IMR-90 (cell line): ENCODE data around the gene PDCD11. TPM values are rescaled to one million over a fixed set of nuclear protein-coding genes. Genes with fewer than 3 reads are reported as not detected.

Experiments
- ATAC-seq: fragments of 200-7000 bp; cut with Tn5 transposase; 2 replicates; pipeline ENCODE4 v1.9.1; 2020; ENCODE audit warnings: low read depth, mild to moderate bottlenecking, moderate library complexity
- BruUV-seq: library from RNA; stranded (reverse); fragments of 400-500 nt; replicated peaks from 2 replicates; lab custom pipeline; 2021; lab: Mats Ljungman, UMichigan
- CTCF ChIA-PET: fragments of 300-600 bp; formaldehyde crosslinking; extraction: SDS; loops from one replicate; lab custom pipeline; 2021; ENCODE audit warnings: antibody characterized with exemption; lab: Yijun Ruan, JAX
- POLR2A ChIA-PET: fragments of 300-600 bp; sonication (Branson Sonifier 250); formaldehyde crosslinking; loops from one replicate; lab custom pipeline; 2022; ENCODE audit warnings: antibody characterized with exemption; ENCODE audit not compliant: unreplicated experiment; lab: Charles Lee
- DNase-seq: peaks from one replicate; pipeline ENCODE4 v3.0.0; 2013
- H2AFZ ChIP-seq: replicated peaks from 2 replicates; pipeline ENCODE3; 2013; ENCODE audit warnings: low read length, mild to moderate bottlenecking; ENCODE audit not compliant: poor library complexity
- H2AK5ac ChIP-seq: 2 replicates; pipeline ENCODE4 v1.6.1; 2013; ENCODE audit warnings: low read depth, low read length, inconsistent platforms
- H2AK9ac ChIP-seq: replicated peaks from 2 replicates; pipeline ENCODE3; 2013; ENCODE audit warnings: mild to moderate bottlenecking, low read depth, low read length, moderate library complexity; ENCODE audit not compliant: poor library complexity
- H2BK120ac ChIP-seq: 2 replicates; pipeline ENCODE4 v1.6.1; 2013; ENCODE audit warnings: low read depth, low read length, inconsistent platforms
- H2BK15ac ChIP-seq: 3 replicates; pipeline ENCODE4 v1.6.1; 2013; ENCODE audit warnings: low read depth, low read length, inconsistent platforms
- H2BK20ac ChIP-seq: 2 replicates; pipeline ENCODE4 v1.6.1; 2013; ENCODE audit warnings: low read depth, mild to moderate bottlenecking, inconsistent platforms, low read length, moderate library complexity
- H2BK5ac ChIP-seq: 2 replicates; pipeline ENCODE4 v1.6.1; 2013; ENCODE audit warnings: mild to moderate bottlenecking, low read depth, low read length, inconsistent platforms; ENCODE audit not compliant: poor library complexity, severe bottlenecking
- H3K14ac ChIP-seq: replicated peaks from 2 replicates; pipeline ENCODE4 v1.6.1; 2013; ENCODE audit warnings: low read depth, low read length, inconsistent platforms
- H3K18ac ChIP-seq: 2 replicates; pipeline ENCODE4 v1.6.1; 2013; ENCODE audit warnings: low read depth, low read length, control low read depth
- H3K23ac ChIP-seq: 2 replicates; pipeline ENCODE4 v1.6.1; 2013; ENCODE audit warnings: low read depth, low read length, inconsistent platforms
- H3K27ac ChIP-seq: 2 replicates; pipeline ENCODE4 v1.5.1; 2013; ENCODE audit warnings: mild to moderate bottlenecking, control low read depth, low read length; ENCODE audit not compliant: insufficient read depth
- H3K27me3 ChIP-seq: 2 replicates; pipeline ENCODE4 v1.6.1; 2013; ENCODE audit warnings: low read length; ENCODE audit not compliant: control insufficient read depth, insufficient read depth
- H3K36me3 ChIP-seq: 2 replicates; pipeline ENCODE4 v1.6.1; 2013; ENCODE audit warnings: low read length, mixed read lengths; ENCODE audit not compliant: control insufficient read depth, insufficient read depth
- H3K4ac ChIP-seq: 2 replicates; pipeline ENCODE4 v1.6.1; 2013; ENCODE audit warnings: low read depth, low read length, inconsistent platforms
- H3K4me1 ChIP-seq: 2 replicates; pipeline ENCODE4 v1.6.1; 2013; ENCODE audit warnings: low read length, mixed read lengths; ENCODE audit not compliant: control insufficient read depth, insufficient read depth
- H3K4me2 ChIP-seq: 2 replicates; pipeline ENCODE4 v1.6.1; 2013; ENCODE audit warnings: low read depth, mild to moderate bottlenecking, control low read depth, low read length, moderate library complexity
- H3K4me3 ChIP-seq: 2 replicates; pipeline ENCODE4 v1.5.1; 2013; ENCODE audit warnings: low read depth, mild to moderate bottlenecking, control low read depth, low read length, moderate library complexity; ENCODE audit not compliant: insufficient read depth
- H3K56ac ChIP-seq: 2 replicates; pipeline ENCODE4 v1.6.1; 2013; ENCODE audit warnings: low read length, inconsistent platforms; ENCODE audit not compliant: insufficient read depth; ENCODE audit errors: extremely low read depth
- H3K79me1 ChIP-seq, 2 experiments: 2 replicates each; pipeline ENCODE4 v1.6.1; 2013; ENCODE audit warnings: low read length in 2 of 2, inconsistent platforms in 1 of 2, low read depth in 1 of 2
- H3K9ac ChIP-seq: 2 replicates; pipeline ENCODE4 v1.6.1; 2013; ENCODE audit warnings: low read depth, low read length, control low read depth
- H3K9me1 ChIP-seq: 2 replicates; pipeline ENCODE4 v1.6.1; 2013; ENCODE audit warnings: low read length, inconsistent platforms; ENCODE audit not compliant: insufficient read depth
- H3K9me3 ChIP-seq: 2 replicates; pipeline ENCODE4 v1.6.1; 2013; ENCODE audit warnings: low read length; ENCODE audit not compliant: control insufficient read depth, insufficient read depth
- H4K20me1 ChIP-seq: 2 replicates; pipeline ENCODE4 v1.6.1; 2013; ENCODE audit warnings: low read length, inconsistent platforms; ENCODE audit not compliant: insufficient read depth
- H4K5ac ChIP-seq: 2 replicates; pipeline ENCODE4 v1.6.1; 2013; ENCODE audit warnings: mild to moderate bottlenecking, low read depth, low read length, control low read depth
- H4K8ac ChIP-seq, 2 experiments: 2 replicates each; pipeline ENCODE4 v1.6.1; 2013; ENCODE audit warnings: low read depth in 2 of 2, low read length in 2 of 2, control low read depth in 1 of 2, inconsistent platforms in 1 of 2
- H4K91ac ChIP-seq: 2 replicates; pipeline ENCODE4 v1.6.1; 2013; ENCODE audit warnings: low read depth, low read length, inconsistent platforms; ENCODE audit not compliant: insufficient read depth
- CEBPB ChIP-seq: IDR thresholded peaks from 2 replicates; pipeline ENCODE4 v1.6.1; 2012; ENCODE audit warnings: low read depth, low read length, improper control_type of control experiment
- CHD1 ChIP-seq: IDR thresholded peaks from 2 replicates; pipeline ENCODE4 v1.6.1; 2012; ENCODE audit warnings: low read depth, low read length, improper control_type of control experiment
- FOS ChIP-seq: fragments of 150-350 bp; IDR thresholded peaks from 2 replicates; pipeline ENCODE4 v1.6.1; 2016; ENCODE audit warnings: low read depth, low read length
- MAFK ChIP-seq: IDR thresholded peaks from 2 replicates; pipeline ENCODE4 v1.6.1; 2012; ENCODE audit warnings: low read depth, low read length, improper control_type of control experiment
- MAZ ChIP-seq: IDR thresholded peaks from 2 replicates; pipeline ENCODE4 v1.6.1; 2012; ENCODE audit warnings: low read depth, mild to moderate bottlenecking, low read length, improper control_type of control experiment, moderate library complexity, borderline replicate concordance
- MXI1 ChIP-seq: IDR thresholded peaks from 2 replicates; pipeline ENCODE4 v1.6.1; 2012; ENCODE audit warnings: low read depth, mild to moderate bottlenecking, low read length, moderate library complexity, borderline replicate concordance
- NFE2L2 ChIP-seq: fragments of 150-350 bp; IDR thresholded peaks from 2 replicates; pipeline ENCODE4 v1.6.1; 2016; ENCODE audit warnings: low read depth, mild to moderate bottlenecking, low read length
- POLR2A ChIP-seq: IDR thresholded peaks from 2 replicates; pipeline ENCODE4 v1.6.1; 2012; ENCODE audit warnings: mild to moderate bottlenecking, low read depth, low read length
- RCOR1 ChIP-seq: IDR thresholded peaks from 2 replicates; pipeline ENCODE4 v1.6.1; 2012; ENCODE audit warnings: mild to moderate bottlenecking, low read length, improper control_type of control experiment; ENCODE audit not compliant: insufficient replicate concordance
- RFX5 ChIP-seq: IDR thresholded peaks from 2 replicates; pipeline ENCODE4 v1.8.0; 2012; ENCODE audit warnings: low read depth, mild to moderate bottlenecking, low read length, moderate library complexity
- SMC3 ChIP-seq: fragments of 150-350 bp; IDR thresholded peaks from 2 replicates; pipeline ENCODE4 v1.6.1; 2016; ENCODE audit warnings: low read depth, mild to moderate bottlenecking, antibody characterized with exemption, low read length, moderate library complexity
- WGBS, 2 experiments: methylation state at CpG; one replicate each; pipeline versions ENCODE4 v1.1.5 to v1.1.7; 2013; ENCODE audit warnings: missing lambda C conversion rate in 2 of 2; ENCODE audit not compliant: insufficient read length in 1 of 2; ENCODE audit errors: extremely low coverage in 2 of 2; 5-methylcytosine and 5-hydroxymethylcytosine counted together
- dilution Hi-C: fragments of 300-500 bp; cut with HindIII; formaldehyde crosslinking; loops from one replicate; pipeline ENCODE4 v1.14.3; 2018; ENCODE audit warnings: low sequenced_read_pairs; ENCODE audit not compliant: unreplicated experiment
- in situ Hi-C: fragments of 300-500 bp; cut with MboI; formaldehyde crosslinking; loops from 3 replicates; pipeline ENCODE4 v1.14.3; 2019; ENCODE audit warnings: low sequenced_read_pairs, inconsistent platforms, mixed read lengths
- intact Hi-C: fragments of 100-400 bp; cut with micrococcal nuclease; formaldehyde crosslinking; loops from 2 replicates; pipeline ENCODE4 v1.10.0; 2022
- polyA plus RNA-seq, 3 experiments: library from polyadenylated mRNA; depleted of rRNA; stranded (reverse); fragments of >200 nt; gene quantifications; 2 replicates each; pipeline ENCODE4 v1.2.3, GENCODE V29; 2012; ENCODE audit warnings: low replicate concordance in 1 of 3
- total RNA-seq: library from RNA; depleted of rRNA; stranded (reverse); fragments of >200 nt; gene quantifications from 2 replicates; pipeline ENCODE4 v1.2.3, GENCODE V29; 2012
- TF ChIP-seq, protein P1 (sequence below): fragments of 150-350 bp; IDR thresholded peaks from 2 replicates; pipeline ENCODE4 v1.6.1; 2016; ENCODE audit warnings: low read depth, mild to moderate bottlenecking, low read length, moderate library complexity, borderline replicate concordance
- TF ChIP-seq, protein P2 (sequence below): fragments of 150-350 bp; IDR thresholded peaks from 2 replicates; pipeline ENCODE4 v1.6.1; 2017; ENCODE audit warnings: mild to moderate bottlenecking, antibody characterized with exemption, low read length, low read depth
- TF ChIP-seq, protein P3 (sequence below): conservative IDR thresholded peaks from 2 replicates; pipeline ENCODE4 v1.5.1; 2012; ENCODE audit warnings: mild to moderate bottlenecking, low read depth, low read length, improper control_type of control experiment

The PDCD11 gene
- total and polyA plus RNA-seq, 2 of the 4 experiments (the other 2 are of a cell fraction) = 20.4 to 56.8 TPM

DNA sequence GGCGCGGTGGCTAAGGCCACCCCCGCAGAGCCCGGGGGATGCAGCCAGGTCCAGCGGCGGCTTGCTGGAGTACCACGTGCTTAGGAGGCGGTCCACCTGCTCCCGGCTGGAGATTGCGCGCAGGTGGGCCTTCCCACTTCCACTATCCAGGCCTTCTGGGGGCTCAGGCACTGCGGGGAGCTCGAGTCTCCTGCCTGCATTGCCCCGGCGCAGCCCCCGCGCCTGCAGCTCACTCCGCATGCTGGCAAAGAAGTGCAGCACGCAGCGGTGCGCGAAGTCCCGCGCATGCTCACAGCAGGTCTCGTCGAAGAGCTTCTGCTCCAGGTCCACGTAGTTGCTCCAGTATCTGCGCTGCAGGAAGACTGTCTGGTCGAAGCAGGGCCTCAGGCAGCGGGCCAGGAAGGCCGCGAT is 76.8 kb downstream of the PDCD11 start:
- Histone ChIP-seq H3K36me3 (no peaks in the 10 kb centered on the region), H3K27me3 (peaks cover 36% of the 10 kb centered on the region), H4K20me1 (no peaks in the 10 kb centered on the region), H2AK9ac (no peak overlapping the region), H4K8ac (no peak overlapping the region), H3K18ac (no peak overlapping the region), H2BK15ac (no peak overlapping the region), H3K4me2 (no peak overlapping the region), H2BK120ac (no peak overlapping the region), H2BK20ac (no peak overlapping the region), H4K5ac (no peak overlapping the region), H3K23ac (no peak overlapping the region), H3K56ac (no peak overlapping the region), H2AFZ (peak overlapping the region; percentile 61), H3K27ac (no peak overlapping the region), H3K9me3 (no peaks in the 10 kb centered on the region), H3K79me1 (no peaks in the 10 kb centered on the region), H4K91ac (no peak overlapping the region), H3K9me1 (no peaks in the 10 kb centered on the region), H3K4me3 (no peak overlapping the region), H3K4ac (no peak overlapping the region), H3K9ac (no peak overlapping the region), H3K14ac (no peak overlapping the region), H2AK5ac (no peak overlapping the region), H3K4me1 (peaks cover 3% of the 10 kb centered on the region), H2BK5ac (no peak overlapping the region)
- intact Hi-C loops = no loop called here
- CTCF ChIA-PET = no interaction called here
- BruUV-seq = no TSS peak
- no peak for ATAC-seq
- dilution Hi-C loops = no loop called here
- DNase-seq = no peak
- POLR2A ChIA-PET = no interaction called here
- TF ChIP-seq MAFK (no peak), SMC3 (no peak), MXI1 (no peak), POLR2A (no peak), FOS (no peak), MAZ (no peak), RCOR1 (no peak), CEBPB (no peak), CHD1 (no peak), NFE2L2 (no peak), RFX5 (no peak)
- TF ChIP-seq, protein P1, sequence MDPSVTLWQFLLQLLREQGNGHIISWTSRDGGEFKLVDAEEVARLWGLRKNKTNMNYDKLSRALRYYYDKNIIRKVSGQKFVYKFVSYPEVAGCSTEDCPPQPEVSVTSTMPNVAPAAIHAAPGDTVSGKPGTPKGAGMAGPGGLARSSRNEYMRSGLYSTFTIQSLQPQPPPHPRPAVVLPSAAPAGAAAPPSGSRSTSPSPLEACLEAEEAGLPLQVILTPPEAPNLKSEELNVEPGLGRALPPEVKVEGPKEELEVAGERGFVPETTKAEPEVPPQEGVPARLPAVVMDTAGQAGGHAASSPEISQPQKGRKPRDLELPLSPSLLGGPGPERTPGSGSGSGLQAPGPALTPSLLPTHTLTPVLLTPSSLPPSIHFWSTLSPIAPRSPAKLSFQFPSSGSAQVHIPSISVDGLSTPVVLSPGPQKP = no peak
- TF ChIP-seq, protein P2, sequence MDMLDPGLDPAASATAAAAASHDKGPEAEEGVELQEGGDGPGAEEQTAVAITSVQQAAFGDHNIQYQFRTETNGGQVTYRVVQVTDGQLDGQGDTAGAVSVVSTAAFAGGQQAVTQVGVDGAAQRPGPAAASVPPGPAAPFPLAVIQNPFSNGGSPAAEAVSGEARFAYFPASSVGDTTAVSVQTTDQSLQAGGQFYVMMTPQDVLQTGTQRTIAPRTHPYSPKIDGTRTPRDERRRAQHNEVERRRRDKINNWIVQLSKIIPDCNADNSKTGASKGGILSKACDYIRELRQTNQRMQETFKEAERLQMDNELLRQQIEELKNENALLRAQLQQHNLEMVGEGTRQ = no peak
- TF ChIP-seq, protein P3, sequence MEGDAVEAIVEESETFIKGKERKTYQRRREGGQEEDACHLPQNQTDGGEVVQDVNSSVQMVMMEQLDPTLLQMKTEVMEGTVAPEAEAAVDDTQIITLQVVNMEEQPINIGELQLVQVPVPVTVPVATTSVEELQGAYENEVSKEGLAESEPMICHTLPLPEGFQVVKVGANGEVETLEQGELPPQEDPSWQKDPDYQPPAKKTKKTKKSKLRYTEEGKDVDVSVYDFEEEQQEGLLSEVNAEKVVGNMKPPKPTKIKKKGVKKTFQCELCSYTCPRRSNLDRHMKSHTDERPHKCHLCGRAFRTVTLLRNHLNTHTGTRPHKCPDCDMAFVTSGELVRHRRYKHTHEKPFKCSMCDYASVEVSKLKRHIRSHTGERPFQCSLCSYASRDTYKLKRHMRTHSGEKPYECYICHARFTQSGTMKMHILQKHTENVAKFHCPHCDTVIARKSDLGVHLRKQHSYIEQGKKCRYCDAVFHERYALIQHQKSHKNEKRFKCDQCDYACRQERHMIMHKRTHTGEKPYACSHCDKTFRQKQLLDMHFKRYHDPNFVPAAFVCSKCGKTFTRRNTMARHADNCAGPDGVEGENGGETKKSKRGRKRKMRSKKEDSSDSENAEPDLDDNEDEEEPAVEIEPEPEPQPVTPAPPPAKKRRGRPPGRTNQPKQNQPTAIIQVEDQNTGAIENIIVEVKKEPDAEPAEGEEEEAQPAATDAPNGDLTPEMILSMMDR = no peak
- WGBS, 2 experiments = 55% methylated on average over 21 of the region's 32 CpGs; no CpG with 5 or more reads in 1 of the 2 experiments
- in situ Hi-C loops = no loop called here
